VCaP (cell line): Measurements from ENCODE around the gene PPM1N.

Experiments
- H3K27ac ChIP-seq: fragments of 450-650 bp; 2 replicates; pipeline ENCODE4 v1.5.1; 2017
- CTCF ChIP-seq: fragments of 450-650 bp; conservative IDR thresholded peaks from 2 replicates; pipeline ENCODE4 v1.5.1; 2017; ENCODE audit warnings: mild to moderate bottlenecking, moderate library complexity

Gene PPM1N

GRCh38 chr19:45498411-45499195 lies at the start of gene PPM1N:
Gene PPM1N (plus strand): TSS chr19:45498443. CDS start chr19:45498473, 30 bp downstream.
- TF ChIP-seq CTCF, result no peak

GRCh38 chr19:45448887-45449299 lies 49.4 kb upstream of the PPM1N start:
- no peak for TF ChIP-seq CTCF

More at GRCh38 chr19:45498411-45499195, at the start of gene PPM1N:
- H3K27ac ChIP-seq, result peak within 1 kb of the TSS; percentile 81; the same call in 1 of the 2 replicates

GRCh38 chr19:45450012-45450333 lies 48.3 kb upstream of the PPM1N start:
- TF ChIP-seq CTCF, result no peak
- H3K27ac ChIP-seq, result peak overlapping the region; percentile 74

More at GRCh38 chr19:45448887-45449299, 49.4 kb upstream of the PPM1N start:
- H3K27ac ChIP-seq, result no peak overlapping the region

GRCh38 chr19:45451131-45451849 lies 47.0 kb upstream of the PPM1N start:
- no peak for TF ChIP-seq CTCF
- peak overlapping the region; percentile 74 for H3K27ac ChIP-seq

GRCh38 chr19:45451850-45452387 lies 46.3 kb upstream of the PPM1N start:
- TF ChIP-seq CTCF, result no peak
- H3K27ac ChIP-seq, result no peak overlapping the region

GRCh38 chr19:45455707-45456499 lies 42.3 kb upstream of the PPM1N start:
- no peak for TF ChIP-seq CTCF
- H3K27ac ChIP-seq, result peak overlapping the region; percentile 62

- H3K27ac ChIP-seq, result peak overlapping the region; percentile 62; the same call in 1 of the 2 replicates
Observed at GRCh38 chr19:45456500-45456815, 41.8 kb upstream of the PPM1N start.

More at GRCh38 chr19:45456500-45456815, 41.8 kb upstream of the PPM1N start:
- no peak for TF ChIP-seq CTCF
